Smooth muscle cell of the brain vasculature (primary cell): ENCODE results near the gene ADAD2.

Experiments used
- DNase-seq: peaks from one replicate; pipeline ENCODE4 v3.0.0-alpha.2; 2012; ENCODE audit warnings: low read depth, low spot score

The ADAD2 gene

DNA sequence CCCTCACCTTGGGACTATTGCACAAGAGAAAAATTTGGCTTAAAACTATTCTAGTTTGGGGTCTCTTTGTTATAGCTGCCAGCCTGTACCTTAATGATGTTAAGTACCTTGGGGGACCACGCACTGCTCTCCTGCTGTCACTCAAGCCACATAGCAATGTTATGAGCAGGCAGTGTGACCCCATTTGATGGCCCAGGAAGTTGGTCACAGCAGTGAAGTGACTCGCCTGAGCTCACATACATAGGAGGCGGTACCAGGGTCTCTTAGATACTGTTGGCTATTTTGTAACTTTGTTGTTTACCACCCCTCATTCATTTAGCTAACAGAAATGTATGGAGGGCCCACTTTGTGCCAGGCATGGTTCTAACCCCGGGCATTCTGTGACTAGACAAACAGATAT lies 32.5 kb downstream of the ADAD2 start:
- no peak for DNase-seq

DNA sequence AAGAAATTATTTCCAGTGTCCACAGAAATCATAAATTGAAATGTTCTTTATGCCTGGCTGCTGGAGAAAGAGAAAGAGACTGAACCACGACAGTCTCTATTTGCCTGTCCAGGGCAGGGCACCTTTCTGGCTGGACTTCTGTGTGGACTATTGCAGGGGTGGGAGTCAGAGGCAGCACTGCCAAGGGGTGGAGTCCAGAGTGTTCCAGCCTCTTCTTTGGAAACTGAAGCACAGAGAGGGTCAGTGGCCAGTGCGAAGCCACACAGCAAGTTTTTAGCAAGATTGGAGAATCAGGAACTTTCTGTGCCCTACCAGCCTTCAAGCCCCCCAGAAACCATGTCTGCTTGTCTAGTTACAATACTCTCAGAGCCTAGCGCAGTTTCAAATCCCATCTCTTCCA lies 33.6 kb downstream of the ADAD2 start:
- no peak for DNase-seq

DNA sequence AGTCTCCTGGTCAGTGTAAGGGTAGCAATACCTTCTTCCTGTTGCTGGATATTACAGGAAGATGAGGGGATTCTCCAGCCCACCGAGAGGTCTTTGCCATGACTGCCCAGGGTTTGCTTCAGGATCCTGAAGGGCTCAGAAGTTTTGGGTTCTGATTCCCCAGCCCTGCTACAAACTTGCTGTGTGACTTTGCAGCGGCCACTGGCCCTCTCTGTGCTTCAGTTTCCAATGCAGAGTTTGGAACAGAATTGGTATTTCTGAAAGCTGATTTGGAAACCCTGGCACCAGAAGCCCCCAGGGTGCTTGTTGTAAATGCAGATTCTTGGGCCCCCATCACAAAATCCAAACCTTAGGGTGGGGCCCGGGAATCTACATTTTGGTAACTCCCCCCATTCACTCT lies 34.2 kb downstream of the ADAD2 start:
- no peak for DNase-seq

DNA sequence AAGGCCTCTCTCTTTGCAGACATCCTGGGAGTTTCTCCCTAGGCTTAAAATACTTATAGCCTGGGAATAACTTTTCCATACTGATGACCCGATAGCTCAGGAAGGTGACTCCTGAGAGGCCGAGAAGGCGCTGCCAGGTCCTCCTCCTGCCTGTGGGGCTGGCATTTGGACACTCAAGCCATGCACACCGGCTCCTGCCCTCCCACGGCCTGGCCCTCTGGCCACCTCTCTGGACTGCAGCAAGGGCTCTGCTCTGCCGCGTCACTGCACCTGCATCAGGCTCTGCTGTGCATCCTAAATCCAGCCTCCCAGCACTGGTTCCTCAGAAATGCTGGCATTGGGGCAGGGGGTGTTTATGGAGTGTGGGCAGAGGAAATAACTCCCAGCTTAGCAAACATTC lies 34.6 kb downstream of the ADAD2 start:
- no peak for DNase-seq

DNA sequence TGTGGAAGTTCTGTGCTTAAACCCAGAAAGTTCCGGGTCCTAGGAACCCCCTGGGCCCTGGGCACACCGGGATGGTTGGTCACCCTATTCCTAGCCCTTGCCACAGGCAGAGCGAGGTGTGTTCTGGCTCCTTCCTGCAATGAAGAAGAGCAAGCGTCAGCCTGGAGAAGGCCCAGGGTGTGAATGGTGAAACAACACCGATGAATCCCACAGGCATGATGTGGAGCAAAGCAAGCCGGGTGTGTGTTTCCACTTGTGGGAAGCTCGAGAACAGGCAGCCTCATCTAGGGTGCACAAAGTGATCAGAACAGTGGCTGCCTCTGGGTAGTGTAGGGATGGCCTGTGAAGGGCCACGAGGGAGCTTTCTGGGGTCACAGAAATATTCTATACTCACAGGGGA lies 35.1 kb downstream of the ADAD2 start:
- DNase-seq: no peak

DNA sequence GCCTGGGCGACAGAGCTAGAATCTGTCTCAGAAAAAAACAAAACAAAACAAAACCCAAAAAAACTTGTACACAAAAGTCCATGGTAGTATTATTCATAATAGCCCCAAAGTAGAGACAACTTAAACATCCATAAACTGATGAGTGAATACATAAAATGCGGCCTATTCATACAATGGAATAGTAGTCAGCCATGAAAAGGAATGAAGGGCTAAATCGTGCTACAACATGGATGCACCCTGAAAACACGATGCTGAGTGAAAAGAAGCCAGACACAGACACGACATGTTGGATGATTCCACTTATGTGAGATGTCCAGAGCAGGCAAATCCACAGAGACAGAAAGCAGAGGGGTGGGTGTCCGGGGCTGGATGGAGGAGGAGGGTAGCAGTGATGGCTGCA lies 36.6 kb downstream of the ADAD2 start:
- no peak for DNase-seq

DNA sequence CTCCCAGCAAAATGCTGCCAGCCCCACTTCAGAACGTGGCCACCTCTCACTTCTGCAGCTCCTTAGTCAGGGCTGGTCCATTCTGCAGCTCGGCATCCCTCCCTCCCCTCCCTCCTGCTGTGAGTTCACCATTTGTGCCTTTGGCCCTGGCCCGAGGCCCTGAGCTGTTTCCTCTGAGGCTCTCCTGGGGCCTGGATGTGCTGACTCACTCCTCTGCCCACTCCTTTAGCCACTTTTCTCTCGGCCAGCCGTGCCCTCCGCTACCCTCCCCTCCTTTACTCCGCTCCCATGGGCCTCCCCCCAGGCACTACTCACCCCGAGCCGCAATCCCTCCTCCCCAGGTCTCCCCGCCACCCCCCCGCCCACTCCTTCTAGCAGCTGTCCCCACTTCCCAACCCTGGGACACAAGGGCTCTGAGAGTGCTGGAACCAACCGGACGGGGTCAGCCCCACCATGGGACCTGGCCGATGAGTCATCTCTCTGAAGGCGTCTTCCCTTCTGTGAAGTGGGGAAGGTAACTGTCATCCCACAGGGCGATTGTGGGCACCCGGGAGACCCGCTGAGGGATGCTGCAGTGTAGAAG lies 37.4 kb downstream of the ADAD2 start:
- peak; percentile 85 for DNase-seq

DNA sequence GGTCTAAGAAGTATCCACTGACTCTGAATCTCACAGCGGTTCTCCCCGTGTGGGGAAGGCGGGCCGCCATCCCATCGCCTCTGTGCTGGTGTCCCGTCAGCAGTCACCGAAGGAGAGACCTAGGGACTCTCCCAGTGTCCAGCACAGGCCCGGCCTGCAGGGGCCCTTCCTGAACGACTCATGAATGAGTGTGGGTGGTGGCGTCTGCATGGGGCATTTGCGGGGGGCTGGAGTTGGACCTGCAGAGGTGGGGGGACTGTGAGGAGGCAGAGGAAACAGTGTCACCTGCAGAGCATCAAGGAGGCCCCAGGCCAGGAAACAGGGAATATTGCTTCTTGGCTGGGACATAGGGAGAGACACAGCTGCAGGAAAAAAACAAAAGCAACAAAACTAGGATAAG lies 38.5 kb downstream of the ADAD2 start:
- DNase-seq: no peak

DNA sequence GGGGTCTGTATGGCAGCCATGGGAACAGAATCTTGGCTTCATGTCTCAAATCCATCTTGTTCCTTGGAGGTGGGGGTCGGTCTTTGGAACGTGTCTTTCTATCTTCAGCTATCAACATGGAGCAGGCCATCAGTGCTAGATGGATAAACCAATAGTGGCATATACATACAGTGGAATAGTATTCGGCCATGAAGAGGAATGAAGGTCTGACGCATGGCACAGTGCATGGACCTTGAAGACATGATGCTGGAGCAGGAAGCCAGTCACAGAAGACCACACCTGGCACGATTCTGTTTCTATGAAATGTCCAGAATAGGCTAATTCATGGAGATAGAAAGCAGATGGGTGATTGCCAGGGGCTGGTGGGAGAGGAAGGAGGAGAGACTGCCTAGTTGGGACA lies 41.1 kb downstream of the ADAD2 start:
- DNase-seq: no peak

DNA sequence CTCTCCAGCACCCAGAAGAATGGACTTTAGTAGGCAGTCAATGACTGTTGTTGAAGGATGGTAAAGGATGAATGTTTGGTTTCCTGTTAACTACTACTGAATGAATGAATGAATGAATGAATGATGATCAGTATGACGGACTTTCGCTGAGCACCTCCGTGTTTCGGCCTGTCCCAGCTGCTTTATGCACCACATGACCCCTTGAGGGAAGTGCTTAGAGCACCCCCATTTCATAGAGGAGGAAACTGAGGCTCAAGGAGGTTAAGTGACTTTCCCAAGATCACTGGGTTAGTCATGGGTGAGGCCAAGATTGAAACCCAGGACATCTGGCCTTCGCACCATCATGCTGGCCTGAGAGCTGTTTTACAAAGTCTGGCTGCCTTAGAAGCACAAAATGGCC lies 42.0 kb downstream of the ADAD2 start:
- no peak for DNase-seq

DNA sequence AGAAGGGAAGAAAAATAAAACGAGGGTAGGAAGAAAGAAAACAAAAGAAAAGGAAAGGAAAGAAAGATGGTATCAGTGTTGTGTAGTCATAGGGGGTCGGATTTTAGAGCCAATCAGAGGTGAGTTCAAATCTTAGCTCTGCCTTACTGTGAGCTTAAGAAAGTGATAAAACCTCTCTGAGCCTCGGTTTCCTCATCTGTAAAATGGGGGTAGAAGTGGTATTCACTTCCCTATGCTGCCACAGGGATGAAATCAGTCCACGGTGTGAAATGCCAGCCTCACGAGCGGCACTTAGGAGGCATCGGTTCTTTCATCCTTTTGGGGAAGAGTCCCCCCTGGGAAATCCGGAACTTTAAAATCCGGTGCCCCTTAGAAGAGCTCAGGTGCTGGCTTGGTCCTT lies 42.8 kb downstream of the ADAD2 start:
- DNase-seq: no peak

DNA sequence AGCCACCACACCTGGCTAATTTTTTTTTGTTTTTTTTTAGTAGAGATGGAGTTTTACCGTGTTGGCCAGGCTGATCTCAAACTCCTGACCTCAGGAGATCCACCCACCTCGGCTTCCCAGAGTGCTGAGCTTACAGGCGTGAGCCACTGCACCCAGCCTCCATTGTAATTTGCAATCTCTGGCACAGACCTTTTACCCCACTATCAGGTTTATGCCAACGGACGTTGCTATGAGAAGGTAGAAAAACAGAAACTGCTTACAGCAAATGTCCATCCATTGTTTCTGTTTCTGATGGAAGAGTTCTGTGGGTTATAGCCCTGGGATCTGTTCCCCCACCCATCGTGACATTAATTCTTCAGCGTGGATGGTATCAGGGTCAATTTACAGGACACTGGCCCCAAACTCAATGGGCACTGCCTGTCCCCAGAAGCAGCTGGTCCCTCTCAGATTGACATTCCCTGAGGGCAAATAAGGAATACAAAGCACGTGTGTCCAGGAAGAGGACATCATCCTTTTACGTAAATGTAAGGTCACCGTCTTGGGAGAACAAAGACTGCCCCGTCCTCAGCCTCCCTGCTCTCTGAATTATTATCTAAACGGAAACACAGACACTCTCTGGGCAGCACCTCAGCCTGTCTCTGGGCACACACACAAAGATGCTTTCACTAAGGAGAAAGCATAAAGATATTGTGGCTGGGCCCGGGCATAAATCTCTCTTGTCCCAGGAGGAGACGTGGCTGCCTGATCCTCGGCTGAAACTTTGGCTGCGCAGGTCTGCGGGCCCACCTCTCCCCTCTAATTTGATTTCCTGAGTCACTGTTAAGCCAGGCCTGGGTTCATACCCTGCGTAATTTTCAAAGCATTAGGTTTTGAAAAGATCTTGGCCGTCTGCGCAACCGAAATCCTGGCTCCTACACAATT lies 43.6 kb downstream of the ADAD2 start:
- no peak for DNase-seq

DNA sequence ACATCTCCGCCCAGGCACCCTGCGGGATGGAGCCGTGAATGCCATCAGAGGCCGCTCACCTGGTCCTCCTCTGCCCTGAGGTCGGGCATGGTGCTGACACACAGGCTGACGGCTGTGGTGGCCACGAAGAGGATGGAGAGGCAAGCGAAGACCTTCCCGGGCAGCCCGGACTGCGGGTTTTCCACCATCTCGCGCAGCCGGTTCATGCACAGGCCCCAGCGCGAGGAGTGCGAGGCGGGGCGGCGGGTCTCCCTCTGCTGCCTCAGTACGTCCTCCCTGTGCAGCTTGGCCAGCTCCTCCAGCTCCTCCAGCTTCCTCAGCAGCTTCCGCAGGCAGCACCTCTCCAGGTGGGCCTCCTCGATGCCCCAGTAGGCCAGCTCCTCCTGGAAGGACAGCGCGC lies 45.7 kb downstream of the ADAD2 start:
- DNase-seq: no peak

DNA sequence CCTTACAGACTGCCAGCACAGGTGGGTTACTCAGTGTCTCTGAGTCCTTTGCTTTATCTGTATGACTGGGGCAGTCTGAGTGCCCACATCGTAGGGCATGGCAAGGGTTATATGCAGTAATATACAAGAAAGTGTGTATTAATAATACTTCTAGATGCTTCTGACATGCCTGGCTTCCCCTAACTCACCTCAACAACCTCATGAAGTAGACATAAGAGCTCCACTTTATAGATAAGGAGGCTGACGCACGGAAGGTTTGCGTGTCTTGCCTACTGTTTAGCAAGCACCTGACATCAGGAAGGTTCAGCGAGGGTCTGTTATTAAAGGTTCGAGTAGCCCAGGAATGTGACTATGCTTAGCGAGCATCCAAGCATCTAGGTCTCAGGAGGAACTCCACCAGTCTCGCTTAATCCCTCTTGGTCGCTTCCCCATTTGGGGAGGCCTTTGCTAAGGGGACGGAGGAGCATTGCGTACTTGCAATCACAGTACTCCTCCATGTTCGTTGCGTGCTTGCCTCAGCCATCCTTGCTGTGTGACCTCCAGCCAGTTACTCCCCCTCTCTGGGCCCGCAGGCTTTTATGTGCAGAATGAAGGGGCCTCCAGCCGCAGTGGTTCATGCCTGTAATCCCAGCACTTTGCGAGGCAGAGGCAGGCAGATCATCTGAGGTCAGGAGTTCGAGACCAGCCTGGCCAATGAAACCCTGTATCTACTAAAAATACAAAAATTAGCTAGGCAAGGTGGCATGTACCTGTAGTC lies 47.2 kb downstream of the ADAD2 start:
- no peak for DNase-seq

DNA sequence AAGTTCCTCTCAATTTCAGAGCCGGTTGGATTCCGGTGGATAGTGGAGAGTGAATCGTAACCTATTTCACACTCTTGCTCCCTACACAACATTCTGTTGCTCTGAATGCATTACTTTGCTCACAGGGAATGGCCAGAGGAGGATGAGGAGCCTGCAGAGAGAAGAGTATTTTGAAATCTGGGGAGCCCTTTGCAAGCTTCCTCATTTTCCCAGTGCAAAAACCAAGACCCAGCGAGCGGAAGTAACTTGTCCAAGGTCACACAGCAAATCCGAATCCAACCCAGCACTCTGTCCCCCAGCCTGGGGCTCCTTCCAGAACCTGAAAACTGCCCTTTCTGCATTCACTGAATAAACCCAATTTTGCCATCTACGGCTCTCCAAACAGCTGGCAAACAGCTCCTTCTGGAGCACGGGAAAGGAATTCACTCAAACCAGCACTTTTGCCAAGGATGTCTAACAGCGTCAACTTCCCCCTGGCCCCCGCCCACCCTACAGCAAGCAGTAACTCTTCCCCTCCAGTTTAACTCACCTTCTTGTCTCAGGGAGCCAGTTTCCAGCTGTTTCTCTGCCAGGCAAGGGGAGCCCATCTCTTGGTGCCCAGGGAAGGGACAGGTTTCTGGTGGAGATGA lies 48.3 kb downstream of the ADAD2 start:
- no peak for DNase-seq

DNA sequence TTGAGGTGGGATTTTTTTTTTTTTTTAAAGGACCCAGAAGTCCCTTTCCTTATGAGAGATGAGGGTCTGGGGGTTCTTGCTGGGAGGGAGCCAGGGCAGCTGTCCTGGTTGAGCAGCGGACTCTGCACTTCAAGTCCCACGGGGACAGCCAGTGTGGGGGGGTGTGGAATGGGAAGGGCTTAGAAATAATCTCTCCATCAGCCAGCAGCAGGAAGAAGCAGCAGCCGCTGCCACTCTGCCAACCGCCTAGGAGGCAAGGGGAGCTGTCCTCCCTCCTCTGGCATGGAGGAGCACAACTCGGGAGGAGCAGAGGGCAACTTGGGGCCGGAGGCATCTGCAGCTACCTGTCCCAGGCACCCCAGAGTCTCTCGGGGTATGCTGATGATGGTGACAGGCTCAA lies 49.0 kb downstream of the ADAD2 start, which contains the start of gene KCNG4:
Gene KCNG4, minus strand, starts transcription at position 104 of the 400 bp plus-strand sequence. CDS start 2,527 bp downstream, outside the sequence.
- DNase-seq: no peak

DNA sequence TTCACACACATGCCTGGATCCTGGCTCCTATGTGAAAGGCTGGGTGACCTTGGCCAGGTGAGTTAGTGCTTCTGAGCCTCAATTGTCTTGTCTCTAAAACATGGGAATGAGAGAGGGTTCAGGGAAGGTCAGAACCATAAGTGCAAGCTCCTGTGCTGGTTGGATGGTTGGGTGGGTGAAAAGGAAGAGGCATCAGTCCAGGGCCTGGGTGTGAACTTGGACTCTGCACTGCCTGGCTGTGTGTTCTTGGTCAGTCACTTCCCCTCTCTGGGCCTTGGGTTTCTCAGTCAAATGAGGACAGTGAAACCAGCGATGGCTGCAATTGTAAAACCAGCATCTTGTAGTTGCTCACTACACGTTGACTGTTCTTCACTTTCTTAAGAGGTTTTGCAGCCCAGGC lies 49.5 kb downstream of the ADAD2 start:
- no peak for DNase-seq

DNA sequence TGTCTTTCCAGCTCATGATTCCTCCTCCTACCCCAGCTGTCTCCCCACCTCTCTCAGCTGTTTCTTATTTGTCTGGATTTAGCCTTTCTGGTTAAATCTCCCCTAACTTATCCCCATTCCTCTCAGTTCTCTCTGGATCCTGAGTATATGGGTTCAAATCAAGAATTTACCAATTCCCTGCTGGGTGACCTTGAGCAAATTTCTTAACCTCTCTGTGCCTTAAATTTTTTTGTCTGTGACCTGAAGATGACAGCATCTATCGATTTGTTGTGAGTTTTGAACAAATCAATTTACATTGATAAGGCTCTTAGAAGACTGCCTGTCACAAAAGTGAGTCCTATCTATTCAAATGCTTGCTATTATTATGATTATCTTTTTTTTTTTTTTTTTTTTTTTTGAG lies 50.8 kb downstream of the ADAD2 start:
- DNase-seq: no peak

DNA sequence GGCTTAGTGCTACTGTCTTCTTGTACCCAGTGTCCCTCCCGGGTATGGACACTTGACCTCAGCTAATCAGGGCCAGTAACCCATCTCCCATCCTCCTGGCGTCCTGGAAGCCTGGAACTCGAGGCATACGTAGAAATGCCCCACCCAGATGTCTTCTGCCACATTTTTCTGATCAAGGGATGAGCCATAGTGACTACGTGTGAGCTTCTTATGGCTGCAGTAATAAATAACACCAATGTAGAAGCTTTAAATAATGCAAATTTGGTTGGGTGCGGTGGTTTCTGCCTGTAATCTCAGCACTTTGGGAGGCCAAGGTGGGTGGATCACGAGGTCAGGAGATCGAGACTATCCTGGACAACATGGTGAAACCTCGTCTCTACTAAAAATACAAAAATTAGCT lies 51.9 kb downstream of the ADAD2 start:
- DNase-seq: no peak

DNA sequence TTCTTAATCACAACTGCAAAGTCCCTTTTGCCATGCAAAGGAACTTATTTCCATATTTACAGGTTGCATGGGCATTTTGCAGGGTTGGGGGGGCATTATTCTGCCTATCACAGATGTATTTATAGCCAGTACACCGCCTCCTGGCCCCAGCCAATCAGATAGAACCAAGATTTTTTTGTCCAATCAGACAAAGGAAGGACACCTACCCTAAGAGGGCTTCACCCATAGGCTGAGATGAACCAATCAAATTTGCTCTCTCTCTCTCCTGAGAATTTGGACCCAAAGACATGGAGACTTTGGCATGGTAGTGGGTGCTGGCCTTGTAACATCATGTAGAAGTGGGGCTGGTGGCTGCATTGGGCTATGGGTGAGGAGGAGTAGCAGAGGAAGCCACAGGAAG lies 52.8 kb downstream of the ADAD2 start:
- no peak for DNase-seq

DNA sequence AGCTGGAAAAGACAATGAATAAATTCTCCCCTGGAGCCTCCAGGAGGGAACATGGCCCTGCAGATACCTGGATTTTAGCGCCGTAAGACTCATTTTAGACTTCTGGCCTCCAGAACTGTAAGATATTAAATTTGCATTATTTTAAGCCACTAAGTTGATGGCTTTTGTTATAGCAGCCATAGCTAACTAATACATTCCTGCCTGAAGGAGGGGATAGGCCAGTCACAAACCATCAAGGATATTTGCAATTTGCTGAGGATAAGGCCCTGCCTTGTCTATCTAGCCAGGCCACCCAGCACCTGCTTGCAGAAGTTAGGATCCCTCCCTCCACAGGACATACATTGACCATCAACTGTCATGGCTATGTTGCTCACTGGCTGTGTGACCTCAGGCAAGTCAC lies 53.8 kb downstream of the ADAD2 start:
- DNase-seq: no peak
